GM19455 (cell line): ENCODE results near the gene DOCK8.

Source experiments
- ATAC-seq: cut with Tn5 transposase; IDR thresholded peaks from one replicate; pipeline ENCODE4 v1.9.1; 2021; ENCODE audit not compliant: unreplicated experiment

DOCK8 gene

DNA sequence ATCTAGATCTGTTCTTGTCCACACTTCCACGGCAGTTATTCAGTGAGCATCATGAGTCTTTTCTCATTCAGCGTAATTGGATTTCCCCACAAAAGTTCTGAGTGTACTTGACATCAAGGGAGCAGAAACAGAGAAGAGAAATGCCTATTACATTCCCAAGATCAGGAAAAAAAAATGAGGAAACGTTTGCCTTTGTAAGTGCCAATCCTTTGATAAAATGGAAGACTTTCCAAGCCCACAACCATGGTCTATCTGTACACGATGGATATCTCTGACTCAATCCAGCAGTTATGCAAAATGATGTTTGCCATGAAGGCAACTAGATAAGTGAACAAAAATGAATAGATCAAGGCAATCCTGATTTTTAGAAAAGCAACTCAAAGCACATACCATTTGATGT lies 235.9 kb downstream of the DOCK8 start:
- ATAC-seq, result no peak

GRCh38 chr9:453832-454231 lies 239.2 kb downstream of the DOCK8 start:
- ATAC-seq, result no peak

GRCh38 chr9:456365-456764 lies 241.7 kb downstream of the DOCK8 start:
- ATAC-seq, result no peak

DNA sequence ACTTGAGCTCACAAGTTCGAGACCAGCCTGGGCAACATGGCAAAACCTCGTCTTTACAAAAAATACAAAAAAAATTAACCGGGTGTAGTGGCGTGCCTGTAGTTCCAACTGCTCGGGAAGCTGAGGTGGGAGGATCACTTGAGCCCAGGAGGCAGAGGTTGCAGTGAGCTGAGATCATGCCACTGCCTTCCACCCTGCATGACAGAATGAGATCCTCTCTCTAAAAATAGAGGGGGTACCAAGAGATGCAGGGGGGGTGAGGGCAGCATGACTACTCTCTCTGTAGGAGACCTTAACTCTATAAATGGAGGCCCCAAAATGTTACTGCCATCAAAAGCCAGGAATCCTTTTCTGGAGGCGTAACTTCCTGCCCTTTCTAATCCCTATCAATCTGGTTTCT lies 243.9 kb downstream of the DOCK8 start:
- no peak for ATAC-seq

DNA sequence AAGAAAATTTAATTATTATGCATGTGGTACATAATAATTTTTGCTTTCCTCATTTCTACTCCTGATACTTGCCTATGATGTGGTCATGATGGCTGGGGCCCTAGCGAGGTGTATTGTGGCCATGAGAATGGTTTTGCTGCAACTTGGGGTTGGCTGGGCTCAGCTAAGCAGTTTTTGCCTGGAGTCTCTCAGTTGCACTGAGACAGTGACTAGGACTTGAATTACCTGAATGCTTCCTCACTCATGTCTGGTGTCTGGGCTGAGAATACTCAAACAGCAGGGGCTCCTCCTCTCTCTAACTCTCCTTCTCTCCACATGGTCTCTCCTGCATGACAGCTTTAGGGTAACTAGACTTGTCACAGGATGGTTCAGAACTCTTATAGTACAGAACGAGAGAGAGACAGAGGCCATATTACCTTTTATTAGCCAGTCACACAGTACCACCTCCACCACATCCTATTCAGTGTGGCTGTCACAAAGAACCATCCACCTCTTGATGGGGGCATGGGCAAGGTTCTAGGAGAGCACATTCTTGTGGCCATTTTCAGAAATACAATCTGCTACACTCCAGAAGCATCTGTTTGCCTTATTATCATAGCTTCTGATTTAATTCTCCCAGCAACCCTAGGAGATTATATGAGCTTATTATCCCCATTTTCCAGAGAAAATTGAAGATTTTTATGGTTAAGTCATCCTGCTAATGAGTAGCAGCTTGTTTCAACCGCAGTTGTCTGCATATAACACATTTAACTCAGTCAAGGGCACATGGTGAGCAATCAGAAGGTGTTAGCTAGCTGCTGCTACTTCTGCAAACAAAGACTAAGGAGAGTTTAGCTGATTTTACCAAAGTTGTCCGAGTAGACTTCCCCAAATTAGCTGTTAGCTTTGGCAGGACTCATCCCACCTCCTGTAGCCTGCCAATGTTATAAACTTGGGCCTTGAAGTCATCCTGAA lies 245.1 kb downstream of the DOCK8 start:
- ATAC-seq, result no peak

DNA sequence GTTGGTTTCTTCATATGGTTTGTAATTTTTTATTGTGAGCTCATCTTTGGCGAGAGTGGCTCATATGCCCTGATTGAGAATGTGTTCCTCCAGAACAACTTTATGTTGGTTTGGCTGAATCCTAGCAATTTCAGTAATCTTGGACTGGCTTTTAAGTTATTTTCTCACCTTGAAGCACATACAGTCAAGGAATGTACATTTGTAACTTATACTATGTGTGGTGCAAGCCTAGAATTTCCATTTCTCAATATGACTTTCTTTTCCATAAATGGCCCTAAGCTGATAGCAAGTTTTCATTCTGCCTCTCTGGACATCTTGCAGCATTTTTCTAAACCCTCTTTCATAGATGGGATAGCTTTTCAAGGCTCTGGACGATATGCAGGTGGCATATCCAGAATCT lies 247.5 kb downstream of the DOCK8 start:
- no peak for ATAC-seq

GRCh38 chr9:462606-463005 lies 247.9 kb downstream of the DOCK8 start:
- ATAC-seq, result no peak

GRCh38 chr9:463455-464171 lies 248.9 kb downstream of the DOCK8 start:
- no peak for ATAC-seq

DNA sequence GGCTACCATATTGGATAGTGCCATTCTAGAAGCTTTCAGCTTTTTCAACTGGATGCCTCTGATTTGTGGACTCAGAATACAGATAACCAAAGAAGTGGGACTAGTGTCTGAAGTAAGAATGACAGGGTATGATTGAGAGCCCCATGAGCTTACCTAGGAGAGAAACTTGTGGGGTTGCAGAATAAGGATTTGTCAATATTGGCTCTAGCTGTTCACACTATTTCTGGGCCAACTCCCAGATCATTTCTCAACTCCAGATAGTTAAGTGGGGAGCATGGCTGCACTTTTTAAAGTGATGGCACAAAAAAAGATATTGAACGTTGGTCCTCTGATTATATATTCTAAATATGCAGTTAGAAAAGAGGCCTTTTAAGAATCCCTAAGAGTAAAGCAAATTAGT lies 252.1 kb downstream of the DOCK8 start:
- no peak for ATAC-seq

GRCh38 chr9:468766-469426 lies 254.2 kb downstream of the DOCK8 start:
- ATAC-seq, result no peak

- ATAC-seq, result peak; percentile 88
Measured at GRCh38 chr9:469672-470551, 255.2 kb downstream of the DOCK8 start.

DNA sequence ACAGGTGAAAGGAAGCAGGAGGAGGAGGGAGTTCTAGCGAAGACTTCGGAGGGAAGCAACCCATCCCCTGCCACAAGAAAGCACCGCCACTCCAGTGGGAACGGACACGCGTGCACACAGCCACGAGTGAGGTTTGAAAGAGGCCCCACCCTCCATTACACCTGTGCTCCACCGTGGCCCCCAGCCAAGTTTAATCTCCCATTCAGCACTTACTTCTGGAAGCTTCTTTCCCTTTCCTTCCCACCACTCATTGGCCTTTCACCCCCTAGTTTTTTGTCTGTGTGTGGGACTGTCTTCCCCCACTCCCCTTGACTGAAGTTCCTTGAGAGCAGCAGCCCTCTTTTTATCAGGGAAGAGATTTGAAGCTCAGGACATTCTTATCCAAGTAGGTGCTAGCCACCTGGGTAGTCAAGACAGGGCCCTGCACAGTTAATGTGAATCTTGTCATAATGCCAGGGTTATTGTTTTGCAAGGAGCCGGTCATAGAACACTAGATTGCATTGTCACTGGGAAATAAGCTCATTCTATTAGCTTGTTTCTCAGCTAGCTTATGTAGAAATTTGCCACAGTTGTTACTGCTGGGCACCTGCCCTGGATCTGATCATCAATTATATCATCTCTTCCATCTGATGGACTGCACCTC lies 256.0 kb downstream of the DOCK8 start:
- ATAC-seq, result no peak

DNA sequence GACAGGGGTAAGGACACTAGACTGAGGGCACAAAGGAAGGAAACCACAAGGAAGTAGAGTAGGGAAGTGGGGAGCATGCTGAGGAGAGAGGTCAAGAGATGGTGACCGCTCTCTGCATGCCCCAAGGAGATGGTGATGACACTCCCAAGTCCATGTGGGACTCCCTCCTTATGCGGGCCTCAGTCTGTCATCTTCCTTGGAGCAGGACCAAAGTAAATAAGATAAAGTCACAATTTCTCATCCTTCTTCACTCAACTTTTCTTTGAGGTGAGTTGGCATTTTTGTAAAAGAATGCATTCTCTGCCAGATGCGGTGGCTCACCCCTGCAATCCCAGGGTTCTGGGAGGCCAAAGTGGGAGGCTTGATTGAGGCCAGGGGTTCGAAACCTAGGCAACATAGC lies 256.7 kb downstream of the DOCK8 start:
- ATAC-seq, result no peak

- ATAC-seq, result no peak
Measured at GRCh38 chr9:472479-473075, 257.9 kb downstream of the DOCK8 start.

DNA sequence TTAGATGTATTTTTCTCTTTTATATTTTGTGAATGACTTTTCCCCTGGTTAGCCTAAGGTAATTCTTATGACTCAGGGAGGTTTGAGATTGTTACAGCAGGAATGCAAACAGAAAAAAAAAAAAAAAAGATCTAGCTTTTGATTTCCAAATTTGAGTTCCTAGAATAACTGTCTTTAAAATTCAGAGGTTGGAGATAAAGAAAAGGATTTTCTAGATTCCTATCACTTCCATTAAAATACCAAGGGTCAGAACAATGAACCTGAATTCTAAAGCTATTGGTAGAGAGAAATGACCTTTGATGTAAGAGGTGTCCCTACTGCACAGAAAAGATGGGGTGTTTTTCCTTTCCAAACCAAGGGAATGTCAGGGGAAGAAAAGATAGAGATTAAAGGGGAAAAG lies 262.5 kb downstream of the DOCK8 start:
- no peak for ATAC-seq

DNA sequence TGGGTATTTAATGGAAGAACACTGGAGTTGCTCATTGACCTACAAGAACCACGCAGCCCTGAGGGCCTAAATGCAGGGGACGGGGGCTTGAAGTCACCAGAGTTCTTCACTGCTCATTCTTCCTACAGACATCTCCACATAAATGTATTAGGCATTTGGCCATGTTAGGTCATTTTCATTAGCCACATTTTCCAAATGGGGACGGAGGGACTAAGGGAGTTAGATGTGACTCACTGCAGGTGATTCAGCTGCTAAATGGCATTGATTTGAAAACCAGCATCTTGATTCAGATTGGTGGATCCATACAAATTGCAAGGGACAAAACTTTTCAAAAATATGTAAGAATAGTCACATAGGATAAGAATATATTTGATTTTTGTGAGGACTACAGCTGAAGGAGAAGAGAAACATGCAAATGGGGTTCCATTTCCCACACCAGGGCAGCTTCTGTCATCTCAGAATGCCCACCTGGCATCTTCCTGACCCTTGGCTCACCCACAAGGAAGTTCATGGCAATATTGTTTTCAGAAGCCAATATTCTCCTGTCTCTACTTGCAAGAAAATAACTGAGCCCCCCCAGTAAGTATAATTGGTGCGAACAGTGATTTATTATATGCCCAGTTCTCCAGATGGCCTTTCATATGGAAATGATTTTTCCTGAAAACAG lies 264.8 kb downstream of the DOCK8 start:
- no peak for ATAC-seq

GRCh38 chr9:479971-480350 lies 265.3 kb downstream of the DOCK8 start:
- no peak for ATAC-seq

- ATAC-seq, result no peak
Measured at GRCh38 chr9:482739-483138, 268.1 kb downstream of the DOCK8 start.

DNA sequence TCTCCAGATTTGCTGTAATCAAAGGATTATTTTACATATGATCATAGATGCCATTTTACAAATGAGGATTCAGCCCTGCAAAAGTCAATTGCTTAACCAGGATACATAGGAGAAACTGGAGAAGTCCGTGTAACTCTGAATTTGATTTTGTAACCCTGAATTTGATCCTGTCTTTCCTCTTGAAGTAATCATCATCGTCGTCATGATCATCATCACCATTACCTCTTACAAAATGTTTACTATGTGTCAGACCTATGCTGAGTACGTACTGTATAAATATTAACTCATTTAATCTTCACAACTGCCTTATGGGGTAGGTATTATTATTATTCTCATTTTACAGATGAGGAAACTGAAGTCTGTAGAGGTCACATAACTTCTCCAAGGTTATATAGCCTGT lies 271.5 kb downstream of the DOCK8 start:
- no peak for ATAC-seq
